ENCODE results near the gene CPT1A.
A peak's percentile ranks its signal among the peaks of the same experiment; 100 is the strongest.

CPT1A gene

GRCh38 chr11:68852628-68853027 is 10.9 kb upstream of the CPT1A start:
- no peak for DNase-seq

- no peak for DNase-seq
Measured at GRCh38 chr11:68848429-68848828, 6.7 kb upstream of the CPT1A start.

GRCh38 chr11:68847395-68847794 is 5.7 kb upstream of the CPT1A start:
- DNase-seq: no peak

- no peak for DNase-seq
Measured at GRCh38 chr11:68845351-68846002, 3.8 kb upstream of the CPT1A start.

GRCh38 chr11:68844801-68845200 is 3.1 kb upstream of the CPT1A start:
- DNase-seq: no peak

- no peak for DNase-seq
Measured at GRCh38 chr11:68844376-68844775, 2.7 kb upstream of the CPT1A start.

GRCh38 chr11:68843703-68844312 is 2.1 kb upstream of the CPT1A start:
- peak; percentile 46 to 63 for DNase-seq

GRCh38 chr11:68843052-68843561 is 1.4 kb upstream of the CPT1A start:
- DNase-seq: no peak

GRCh38 chr11:68842427-68843051 is 823 bp upstream of the CPT1A start:
- DNase-seq: no peak

- peak; percentile 31 to 61 for DNase-seq
Measured at GRCh38 chr11:68840661-68841653, 759 bp downstream of the CPT1A start.

- DNase-seq: no peak
Measured at GRCh38 chr11:68839911-68840641, 1.6 kb downstream of the CPT1A start.

- peak; percentile 94 to 95 for DNase-seq
Measured at GRCh38 chr11:68839054-68839865, 2.5 kb downstream of the CPT1A start.

GRCh38 chr11:68838572-68838964 is 3.1 kb downstream of the CPT1A start:
- no peak for DNase-seq

- DNase-seq: no peak
Measured at GRCh38 chr11:68837583-68838571, 3.8 kb downstream of the CPT1A start.

GRCh38 chr11:68835749-68836148 is 6.0 kb downstream of the CPT1A start:
- DNase-seq: no peak

- DNase-seq: no peak
Measured at GRCh38 chr11:68835328-68835727, 6.4 kb downstream of the CPT1A start.

- no peak for DNase-seq
Measured at GRCh38 chr11:68832476-68833181, 9.1 kb downstream of the CPT1A start.

GRCh38 chr11:68831124-68831523 is 10.6 kb downstream of the CPT1A start:
- no peak for DNase-seq

GRCh38 chr11:68829581-68829980 is 12.1 kb downstream of the CPT1A start:
- DNase-seq: no peak

All from inflammatory macrophage (primary cell).